DOHH2 (cell line): ENCODE results near the gene SMAP1.

Experiments
- H3F3A ChIP-seq: fragments of 200-600 bp; sonication (generic), shearing (Covaris generic); 2 replicates; pipeline ENCODE4 v1.6.0; 2016; ENCODE audit warnings: antibody characterized with exemption, mild to moderate bottlenecking; ENCODE audit not compliant: control insufficient read depth, insufficient read depth
- H3K27ac ChIP-seq: fragments of 200-600 bp; sonication (generic); 2 replicates; pipeline ENCODE4 v1.5.1; 2014; ENCODE audit warnings: low read depth, mild to moderate bottlenecking, low read length, moderate library complexity
- H3K27me3 ChIP-seq: fragments of 200-600 bp; sonication (generic); 2 replicates; pipeline ENCODE4 v1.6.1; 2014; ENCODE audit warnings: mild to moderate bottlenecking, low read length, mixed read lengths; ENCODE audit not compliant: control insufficient read depth
- H3K36me3 ChIP-seq: fragments of 200-600 bp; sonication (generic); 2 replicates; pipeline ENCODE4 v1.6.1; 2014; ENCODE audit warnings: mild to moderate bottlenecking, low read length, moderate library complexity, mixed read lengths; ENCODE audit not compliant: control insufficient read depth
- H3K4me1 ChIP-seq: fragments of 200-600 bp; sonication (generic); 2 replicates; pipeline ENCODE4 v1.6.1; 2014; ENCODE audit warnings: mild to moderate bottlenecking, low read length, mixed read lengths; ENCODE audit not compliant: control insufficient read depth
- H3K4me2 ChIP-seq: fragments of 200-600 bp; sonication (generic); 2 replicates; pipeline ENCODE4 v1.6.0; 2014; ENCODE audit warnings: mild to moderate bottlenecking, low read length, moderate library complexity
- H3K4me3 ChIP-seq: fragments of 200-600 bp; sonication (generic); 2 replicates; pipeline ENCODE4 v1.5.1; 2014; ENCODE audit warnings: mild to moderate bottlenecking, low read length, mixed read lengths
- H3K79me2 ChIP-seq: fragments of 200-600 bp; sonication (generic); 2 replicates; pipeline ENCODE4 v1.6.1; 2014; ENCODE audit warnings: mild to moderate bottlenecking, low read length, mixed read lengths; ENCODE audit not compliant: control insufficient read depth
- H3K9me2 ChIP-seq: fragments of 200-600 bp; sonication (generic); replicated peaks from 2 replicates; pipeline ENCODE4 v1.6.1; 2014; ENCODE audit warnings: mild to moderate bottlenecking, low read length, mixed read lengths; ENCODE audit not compliant: control insufficient read depth
- H3K9me3 ChIP-seq: fragments of 200-600 bp; sonication (generic); 2 replicates; pipeline ENCODE4 v1.6.1; 2014; ENCODE audit warnings: antibody characterized with exemption, low read length, mixed read lengths; ENCODE audit not compliant: control insufficient read depth, insufficient read depth
- H4K20me1 ChIP-seq: fragments of 200-600 bp; sonication (generic); 2 replicates; pipeline ENCODE4 v1.6.0; 2014; ENCODE audit warnings: low read depth, mild to moderate bottlenecking, antibody characterized with exemption, low read length, moderate library complexity; ENCODE audit not compliant: control insufficient read depth, insufficient read depth
- CTCF ChIP-seq: fragments of 200-600 bp; sonication (generic); IDR thresholded peaks from one replicate; pipeline ENCODE4 v1.5.1; 2014; ENCODE audit warnings: antibody characterized with exemption, mild to moderate bottlenecking, low read depth, low read length; ENCODE audit not compliant: poor library complexity, severe bottlenecking
- EZH2phosphoT487 ChIP-seq: fragments of 200-600 bp; sonication (generic); IDR thresholded peaks from 2 replicates; pipeline ENCODE4 v1.6.1; 2017; ENCODE audit warnings: borderline replicate concordance, mild to moderate bottlenecking, antibody characterized with exemption, low read length, moderate library complexity, mixed read lengths

The SMAP1 gene

GRCh38 chr6:70886661-70887060, 219.0 kb downstream of the SMAP1 start:
- no peaks in the 10 kb centered on the region for H3K4me1 ChIP-seq
- H4K20me1 ChIP-seq = no peaks in the 10 kb centered on the region
- TF ChIP-seq CTCF (no peak), EZH2phosphoT487 (no peak)
- H3K4me2 ChIP-seq = no peak overlapping the region
- no peaks in the 10 kb centered on the region for H3F3A ChIP-seq
- H3K79me2 ChIP-seq = no peaks in the 10 kb centered on the region
- no peak overlapping the region for H3K27ac ChIP-seq
- H3K27me3 ChIP-seq = no peaks in the 10 kb centered on the region
- no peaks in the 10 kb centered on the region for H3K9me3 ChIP-seq
- no peaks in the 10 kb centered on the region for H3K36me3 ChIP-seq
- no peaks in the 10 kb centered on the region for H3K9me2 ChIP-seq
- H3K4me3 ChIP-seq = no peak overlapping the region

- H3K27me3 ChIP-seq = no peaks in the 10 kb centered on the region
- no peaks in the 10 kb centered on the region for H3K79me2 ChIP-seq
- no peak overlapping the region for H3K27ac ChIP-seq
- H3K9me3 ChIP-seq = no peaks in the 10 kb centered on the region
- H3K4me3 ChIP-seq = no peak overlapping the region
- no peaks in the 10 kb centered on the region for H3K4me1 ChIP-seq
- TF ChIP-seq EZH2phosphoT487 = no peak
- no peaks in the 10 kb centered on the region for H4K20me1 ChIP-seq
- H3F3A ChIP-seq = no peaks in the 10 kb centered on the region
- H3K36me3 ChIP-seq = no peaks in the 10 kb centered on the region
- H3K9me2 ChIP-seq = no peaks in the 10 kb centered on the region
- no peak overlapping the region for H3K4me2 ChIP-seq
Measured at GRCh38 chr6:70889270-70889669, 221.6 kb downstream of the SMAP1 start.

- Histone ChIP-seq H3K27ac (no peak overlapping the region), H3K4me3 (no peak overlapping the region), H4K20me1 (no peaks in the 10 kb centered on the region), H3K9me3 (no peaks in the 10 kb centered on the region), H3K4me1 (no peaks in the 10 kb centered on the region), H3K4me2 (no peak overlapping the region), H3F3A (no peaks in the 10 kb centered on the region), H3K27me3 (0 out of 2 replicates have a peak, but pooled peaks cover 4% of the 10 kb centered on the region), H3K79me2 (no peaks in the 10 kb centered on the region), H3K36me3 (no peaks in the 10 kb centered on the region), H3K9me2 (no peaks in the 10 kb centered on the region)
- no peak for TF ChIP-seq EZH2phosphoT487
- no peak for TF ChIP-seq CTCF
Measured at GRCh38 chr6:70894001-70894400, 226.3 kb downstream of the SMAP1 start.

GRCh38 chr6:70900047-70900446, 232.4 kb downstream of the SMAP1 start:
- H3K4me2 ChIP-seq = no peak overlapping the region

More at GRCh38 chr6:70900047-70900446, 232.4 kb downstream of the SMAP1 start:
- Histone ChIP-seq H3K9me3 (no peaks in the 10 kb centered on the region), H3K27ac (no peak overlapping the region), H3K79me2 (no peaks in the 10 kb centered on the region), H3K27me3 (0 out of 2 replicates have a peak, but pooled peaks cover 4% of the 10 kb centered on the region), H4K20me1 (no peaks in the 10 kb centered on the region), H3K4me3 (no peak overlapping the region), H3K36me3 (no peaks in the 10 kb centered on the region), H3K4me1 (no peaks in the 10 kb centered on the region), H3K9me2 (no peaks in the 10 kb centered on the region), H3F3A (no peaks in the 10 kb centered on the region)
- no peak for TF ChIP-seq CTCF
- TF ChIP-seq EZH2phosphoT487 = no peak
